ENCODE measurements around the gene BMI1. TPM values are rescaled to one million over a fixed set of nuclear protein-coding genes. Genes with fewer than 3 reads are reported as not detected.

BMI1 gene
- total and polyA plus RNA-seq, 12 donors, result 15.0 to 44.1 (median 32.0) TPM

GRCh38 chr10:22374489-22375126 lies 53.7 kb downstream of the BMI1 start:
- intact Hi-C loops (cut with DNase I), result no loop called here
- WGBS, 2 donors, result 69 to 76% methylated on average over 3 of the region's 3 CpGs
- no peak for TF ChIP-seq CTCF (IDR thresholded peaks at IDR 0.05)
- peaks cover 0 to 22% (median 0%) of the 10 kb centered on the region in 7 donors for H3K27me3 ChIP-seq
- ATAC-seq (no peak), DNase-seq (no peak)
- peaks cover 0 to 12% (median 0%) of the 10 kb centered on the region in 9 donors for H3K4me1 ChIP-seq
- H3K9me3 ChIP-seq, result no peaks in the 10 kb centered on the region
- no peak overlapping the region for H3K27ac ChIP-seq
- no peaks in the 10 kb centered on the region for H3K36me3 ChIP-seq
- no peak overlapping the region for H3K4me3 ChIP-seq

GRCh38 chr10:22379059-22379458 lies 58.2 kb downstream of the BMI1 start:
- no peaks in the 10 kb centered on the region for H3K36me3 ChIP-seq
- H3K4me1 ChIP-seq, result no peaks in the 10 kb centered on the region
- H3K27me3 ChIP-seq, result peaks cover 0 to 21% (median 0%) of the 10 kb centered on the region in 7 donors
- intact Hi-C loops (cut with DNase I), result no loop called here
- DNase-seq, result no peak
- TF ChIP-seq CTCF (IDR thresholded peaks at IDR 0.05), result no peak
- H3K4me3 ChIP-seq, result no peak overlapping the region
- no peak for ATAC-seq
- WGBS, 2 donors, result 78 to 85% methylated on average over 3 of the region's 3 CpGs
- no peaks in the 10 kb centered on the region for H3K9me3 ChIP-seq
- H3K27ac ChIP-seq, result no peak overlapping the region

Other genes starting within 250 kb of the BMI1 start
- not detected for gene EBLN1, start 103.1 kb upstream of the BMI1 start, total RNA-seq
- gene EBLN1, start 103.1 kb upstream of the BMI1 start, polyA plus RNA-seq, result not detected
- gene COMMD3, start 4.7 kb upstream of the BMI1 start, total RNA-seq, result 10 to 100 TPM; 72.7 to 95.0 (median 80.6) TPM
- 10 to 100 TPM; 62.2 to 84.9 TPM for gene COMMD3, start 4.7 kb upstream of the BMI1 start, polyA plus RNA-seq
- not detected for gene SPAG6, start 24.4 kb downstream of the BMI1 start, total RNA-seq
- gene SPAG6, start 24.4 kb downstream of the BMI1 start, polyA plus RNA-seq, result under 1 TPM in 1 of 2 donors, not detected in 1; 0.01 TPM

Data from heart right ventricle (tissue), 16 donors.